Measurements from ENCODE around the gene SLC38A1.

- TF ChIP-seq CTCF (IDR thresholded peaks at IDR 0.05; ENCODE audit: borderline replicate concordance, extremely low read depth, low read length, poor library complexity, severe bottlenecking) (no peak), EZH2 (IDR thresholded peaks at IDR 0.05; ENCODE audit: borderline replicate concordance, low read depth, low read length, severe bottlenecking) (no peak)
Observed at GRCh38 chr12:46304070-46304469, 35.2 kb upstream of the SLC38A1 start.
